Heart left ventricle (tissue), 16 donors: ENCODE data around the gene B3GNT7. TPM values are rescaled to one million over a fixed set of nuclear protein-coding genes. Genes with fewer than 3 reads are reported as not detected.
A peak's percentile ranks its signal among the peaks of the same experiment; 100 is the strongest.

Experiments used
- ATAC-seq, 4 donors: fragments of 200-7000 bp; cut with Tn5 transposase; one replicate each; pipeline ENCODE4 v1.9.1; 2020 to 2022; ENCODE audit warnings: moderate library complexity in 4 of 4, mild to moderate bottlenecking in 3 of 4, moderate number of reproducible peaks in 1 of 4
- DNase-seq, 5 donors: peaks; one replicate each; pipeline ENCODE4 v3.0.0-alpha.2; 2020
- H3K27ac ChIP-seq, 12 donors: fragments of 200-600 bp; sonication (generic) in 4 of 12; one replicate each; pipeline versions ENCODE4 v1.5.0 to v1.8.0; 2016 to 2022; ENCODE audit warnings: mild to moderate bottlenecking in 2 of 12
- H3K27me3 ChIP-seq, 9 donors: fragments of 200-600 bp; sonication (generic) in 2 of 9; one replicate each; pipeline versions ENCODE4 v1.5.1 to v1.8.0; 2016 to 2022; ENCODE audit warnings: mild to moderate bottlenecking in 3 of 9
- H3K36me3 ChIP-seq, 9 donors: fragments of 200-600 bp; sonication (generic) in 2 of 9; one replicate each; pipeline versions ENCODE4 v1.5.0 to v1.8.0; 2018 to 2022; ENCODE audit warnings: mild to moderate bottlenecking in 2 of 9
- H3K4me1 ChIP-seq, 12 donors: fragments of 200-600 bp; sonication (generic) in 4 of 12; one replicate each; pipeline versions ENCODE4 v1.5.0 to v1.8.0; 2016 to 2022; ENCODE audit warnings: mild to moderate bottlenecking in 3 of 12
- H3K4me3 ChIP-seq, 12 donors: fragments of 200-600 bp; sonication (generic) in 4 of 12; one replicate each; pipeline versions ENCODE4 v1.5.0 to v1.8.0; 2017 to 2022; ENCODE audit warnings: mild to moderate bottlenecking in 9 of 12, moderate library complexity in 4 of 12
- H3K9me3 ChIP-seq, 12 donors: fragments of 200-600 bp; sonication (generic) in 4 of 12; one replicate each; pipeline versions ENCODE4 v1.5.0 to v1.8.0; 2016 to 2022; ENCODE audit warnings: mild to moderate bottlenecking in 1 of 12
- POLR2A ChIP-seq, 2 donors: fragments of 450-650 bp; IDR thresholded peaks; one replicate each; pipeline ENCODE4 v1.6.1; 2017; ENCODE audit warnings: antibody characterized with exemption in 2 of 2, mild to moderate bottlenecking in 2 of 2, moderate library complexity in 2 of 2
- WGBS, 4 donors: extraction: QIAGEN DNeasy Blood & Tissue Kit in 2 of 4; methylation state at CpG; one replicate each; pipeline versions ENCODE4 v1.1.5 to v1.1.7; 2013 to 2018; 5-methylcytosine and 5-hydroxymethylcytosine counted together
- intact Hi-C, 10 donors: fragments of 100-400 bp; cut with DNase I; formaldehyde crosslinking; loops; one replicate each; pipeline versions ENCODE4 v1.11.1 to v1.14.2; 2022
- polyA plus RNA-seq, 2 donors: library from polyadenylated mRNA; stranded (reverse); fragments of 200-250 nt; gene quantifications; one replicate each; pipeline ENCODE4 v1.2.3, GENCODE V29; 2013
- total RNA-seq, 9 donors: library from RNA; depleted of rRNA in 2 of 9; stranded (reverse); fragments of >200 nt in 2 of 9; fragmentation: NEBNext Ultra II Directional in 3 of 9; extraction: Animal tissue kit (Norgen Biotek cat#: 25700) in 3 of 9; gene quantifications; one replicate each; pipeline versions ENCODE4 v1.1.0 to v1.2.4, GENCODE V29; 2016 to 2023
- TF ChIP-seq, protein P1 (sequence below), 12 donors: fragments of 200-600 bp; sonication (generic) in 4 of 12; IDR thresholded peaks; one replicate each; pipeline versions ENCODE4 v1.5.0 to v1.8.0; 2018 to 2022; ENCODE audit warnings: antibody characterized with exemption in 12 of 12, mild to moderate bottlenecking in 5 of 12
- donor health status: ischemic (EF 13 %, LVEDD 7.1; RV severe dilation, severe dysfunction).
- donor health status: healthy with polysubstance abuse.
- donor health status: DM: no; HTN: yes; CAD: no.
- donor health status: DM: no; HTN: no; CAD: no.
- donor health status: ischemic (EF 25% LVEDD 6.9; RV normal size, moderate dysfunction).
- donor health status: ischemic (EF 25% LVEDD 5.7; RV mildly dilated, moderate dysfunction).
- donor health status: healthy.
- donor health status: DM: yes; HTN: yes; CAD: no.
- donor health status: ischemic (EF 35%, LVEDD 5.7; RV mildly dilated, moderate dysfunction).
- donor health status: nonischemic (EF 11% LVEDD 7.7; RV severe dilation, severe dysfunction).
- donor health status: DM: yes; HTN: yes; CAD: no.
- donor health status: PGD.
- donor health status: ischemic (EF 29% LVEDD 5.4; RV normal size, mild dysfunction).
- donor health status: nonischemic (EF 23%, LVEDD 6.1; RV moderate dilation, normal function).

The B3GNT7 gene
- total and polyA plus RNA-seq, 11 donors, result 0.68 to 52.4 (median 5.2) TPM

DNA sequence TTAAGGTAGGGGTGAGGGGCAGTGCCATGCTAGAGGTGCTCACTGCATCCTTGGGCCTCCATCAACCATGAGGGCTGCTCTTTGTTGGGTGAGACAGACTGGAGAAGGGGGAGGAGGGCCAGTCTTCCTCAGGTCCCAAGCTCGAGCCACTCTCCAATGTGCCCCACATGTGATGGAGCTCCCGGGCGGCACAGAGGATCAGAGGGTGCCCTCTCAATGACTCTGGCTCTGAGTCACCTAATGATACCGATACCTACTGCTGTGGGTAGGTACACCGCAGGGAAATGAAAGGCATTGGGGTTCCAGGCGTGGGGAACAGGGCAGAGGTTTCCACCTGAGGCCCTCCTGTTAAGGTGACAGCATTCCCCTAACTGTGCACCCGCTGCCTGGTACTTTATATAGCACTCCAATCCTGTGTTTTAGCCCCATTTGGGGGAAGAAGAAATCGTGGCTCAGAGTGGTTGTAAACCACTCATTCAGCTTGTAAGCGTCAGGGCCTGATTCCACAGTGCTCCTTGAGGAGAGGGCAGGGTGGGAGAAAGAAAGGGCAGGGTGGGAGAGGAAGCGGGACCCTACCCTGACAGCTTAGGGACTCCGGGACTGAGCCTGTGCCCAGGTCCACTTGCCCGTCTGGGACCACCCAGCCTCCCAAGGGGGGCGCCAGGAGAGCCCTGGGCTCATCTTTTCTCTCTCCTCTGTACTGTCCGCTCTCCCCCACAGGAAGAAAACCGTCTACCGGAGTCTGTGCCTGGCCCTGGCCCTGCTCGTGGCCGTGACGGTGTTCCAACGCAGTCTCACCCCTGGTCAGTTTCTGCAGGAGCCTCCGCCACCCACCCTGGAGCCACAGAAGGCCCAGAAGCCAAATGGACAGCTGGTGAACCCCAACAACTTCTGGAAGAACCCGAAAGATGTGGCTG is 1.8 kb downstream of the B3GNT7 start:
- intact Hi-C loops, result loop anchor here in 4 of 10 donors (5.0 kb wide), 2 partner anchors 100 to 150 kb away; no protein-coding TSS in a partner anchor
- peaks cover 0 to 38% (median 13%) of the 10 kb centered on the region in 12 donors for H3K4me1 ChIP-seq
- DNase-seq (no peak), ATAC-seq (no peak)
- peak overlapping the region in 3 of 12 donors; percentile 46 to 59 (median 54) for H3K4me3 ChIP-seq
- no peaks in the 10 kb centered on the region for H3K36me3 ChIP-seq
- H3K9me3 ChIP-seq, result no peaks in the 10 kb centered on the region
- H3K27me3 ChIP-seq, result peaks cover 0 to 23% (median 5%) of the 10 kb centered on the region in 9 donors
- TF ChIP-seq, protein P1, sequence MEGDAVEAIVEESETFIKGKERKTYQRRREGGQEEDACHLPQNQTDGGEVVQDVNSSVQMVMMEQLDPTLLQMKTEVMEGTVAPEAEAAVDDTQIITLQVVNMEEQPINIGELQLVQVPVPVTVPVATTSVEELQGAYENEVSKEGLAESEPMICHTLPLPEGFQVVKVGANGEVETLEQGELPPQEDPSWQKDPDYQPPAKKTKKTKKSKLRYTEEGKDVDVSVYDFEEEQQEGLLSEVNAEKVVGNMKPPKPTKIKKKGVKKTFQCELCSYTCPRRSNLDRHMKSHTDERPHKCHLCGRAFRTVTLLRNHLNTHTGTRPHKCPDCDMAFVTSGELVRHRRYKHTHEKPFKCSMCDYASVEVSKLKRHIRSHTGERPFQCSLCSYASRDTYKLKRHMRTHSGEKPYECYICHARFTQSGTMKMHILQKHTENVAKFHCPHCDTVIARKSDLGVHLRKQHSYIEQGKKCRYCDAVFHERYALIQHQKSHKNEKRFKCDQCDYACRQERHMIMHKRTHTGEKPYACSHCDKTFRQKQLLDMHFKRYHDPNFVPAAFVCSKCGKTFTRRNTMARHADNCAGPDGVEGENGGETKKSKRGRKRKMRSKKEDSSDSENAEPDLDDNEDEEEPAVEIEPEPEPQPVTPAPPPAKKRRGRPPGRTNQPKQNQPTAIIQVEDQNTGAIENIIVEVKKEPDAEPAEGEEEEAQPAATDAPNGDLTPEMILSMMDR (IDR thresholded peaks at IDR 0.05), result no peak
- TF ChIP-seq POLR2A (IDR thresholded peaks at IDR 0.05), result no peak
- WGBS, 4 donors, result 89 to 96% (median 95%) methylated on average over 10 to 22 of the region's 22 CpGs
- no peak overlapping the region for H3K27ac ChIP-seq

GRCh38 chr2:231397928-231398294 is 2.4 kb downstream of the B3GNT7 start:
- intact Hi-C loops, result loop anchor here in 4 of 10 donors (5.0 kb wide), 2 partner anchors 101 to 151 kb away; no protein-coding TSS in a partner anchor
- Histone ChIP-seq H3K27me3 (peaks cover 0 to 23% (median 5%) of the 10 kb centered on the region in 9 donors), H3K4me1 (peaks cover 0 to 38% (median 13%) of the 10 kb centered on the region in 12 donors), H3K4me3 (no peak overlapping the region), H3K9me3 (no peaks in the 10 kb centered on the region), H3K36me3 (no peaks in the 10 kb centered on the region), H3K27ac (no peak overlapping the region)
- 96 to 99% (median 97%) methylated on average over 19 to 28 of the region's 28 CpGs for WGBS, 4 donors
- no peak for TF ChIP-seq POLR2A (IDR thresholded peaks at IDR 0.05)
- TF ChIP-seq, protein P1 (IDR thresholded peaks at IDR 0.05), result no peak
- ATAC-seq (no peak), DNase-seq (no peak)

GRCh38 chr2:231398585-231398984 is 3.1 kb downstream of the B3GNT7 start:
- ATAC-seq (no peak), DNase-seq (no peak)
- WGBS, 4 donors, result 90 to 97% (median 94%) methylated on average over 27 of the region's 27 CpGs
- TF ChIP-seq, protein P1 (IDR thresholded peaks at IDR 0.05), result no peak
- TF ChIP-seq POLR2A (IDR thresholded peaks at IDR 0.05), result no peak
- Histone ChIP-seq H3K27me3 (peaks cover 0 to 22% (median 5%) of the 10 kb centered on the region in 9 donors), H3K36me3 (no peaks in the 10 kb centered on the region), H3K27ac (no peak overlapping the region), H3K4me1 (peaks cover 0 to 43% (median 13%) of the 10 kb centered on the region in 12 donors), H3K9me3 (no peaks in the 10 kb centered on the region), H3K4me3 (no peak overlapping the region)
- intact Hi-C loops, result loop anchor here in 4 of 10 donors (5.0 kb wide), 2 partner anchors 101 to 151 kb away; no protein-coding TSS in a partner anchor
